SK-N-SH (cell line): Measurements from ENCODE around the gene CHCHD2. TPM values are rescaled to one million over a fixed set of nuclear protein-coding genes. Genes with fewer than 3 reads are reported as not detected.

Experiments
- CTCF ChIA-PET: fragments of 300-600, 350-600 bp; formaldehyde crosslinking; extraction: SDS; loops from one replicate; lab custom pipeline; 2021; lab: Yijun Ruan, JAX
- POLR2A ChIA-PET: fragments of 350-600 bp; sonication (Branson Sonifier 250); formaldehyde crosslinking; extraction: SDS; loops from one replicate; lab custom pipeline; 2020; ENCODE audit warnings: antibody characterized with exemption, inconsistent platforms; lab: Yijun Ruan, JAX
- DNase-seq: peaks from one replicate; pipeline ENCODE4 v3.0.0; 2012
- H2AFZ ChIP-seq: fragments of 200-600 bp; sonication (generic); 2 replicates; pipeline ENCODE4 v1.8.1; 2016; ENCODE audit warnings: antibody characterized with exemption, mild to moderate bottlenecking, low read depth
- H3F3A ChIP-seq: fragments of 200-600 bp; sonication (generic); replicated peaks from 2 replicates; pipeline ENCODE3; 2016; ENCODE audit warnings: antibody characterized with exemption, mild to moderate bottlenecking; ENCODE audit not compliant: insufficient read depth
- H3K27ac ChIP-seq, 2 experiments: fragments of 200-500 bp in 1 of 2; fragments of 200-600 bp in 1 of 2; sonication (Bioruptor generic) in 1 of 2; sonication (generic), shearing (Covaris generic) in 1 of 2; 2 replicates each; pipeline versions ENCODE4 v1.5.1 to v1.6.1; 2014 to 2016; ENCODE audit warnings: low read depth in 2 of 2, inconsistent platforms in 1 of 2, low read length in 1 of 2, mild to moderate bottlenecking in 1 of 2, mixed read lengths in 1 of 2
- H3K27me3 ChIP-seq: fragments of 200-600 bp; sonication (generic), shearing (Covaris generic); 2 replicates; pipeline ENCODE4 v1.6.1; 2016; ENCODE audit warnings: mixed run types; ENCODE audit not compliant: insufficient read depth
- H3K36me3 ChIP-seq, 2 experiments: fragments of 200-500 bp in 1 of 2; fragments of 200-600 bp in 1 of 2; sonication (Bioruptor generic) in 1 of 2; sonication (generic) in 1 of 2; replicated peaks in 1 of 2; 2 replicates each; pipeline versions ENCODE3 to v1.5.1; 2014 to 2016; ENCODE audit warnings: low read length in 1 of 2, mild to moderate bottlenecking in 1 of 2; ENCODE audit not compliant: insufficient read depth in 2 of 2, control insufficient read depth in 1 of 2
- H3K4me1 ChIP-seq, 2 experiments: fragments of 200-500 bp in 1 of 2; fragments of 200-600 bp in 1 of 2; sonication (Bioruptor generic) in 1 of 2; sonication (generic), shearing (Covaris generic) in 1 of 2; 2 replicates each; pipeline versions ENCODE4 v1.5.1 to v1.6.1; 2014 to 2016; ENCODE audit warnings: low read depth in 1 of 2, low read length in 1 of 2, mixed run types in 1 of 2; ENCODE audit not compliant: insufficient read depth in 2 of 2, control insufficient read depth in 1 of 2
- H3K4me2 ChIP-seq: fragments of 200-600 bp; sonication (generic), shearing (Covaris generic); 2 replicates; pipeline ENCODE4 v1.6.1; 2017; ENCODE audit warnings: mixed run types
- H3K4me3 ChIP-seq, 2 experiments: fragments of 200-500 bp in 1 of 2; fragments of 200-600 bp in 1 of 2; sonication (Bioruptor generic) in 1 of 2; sonication (generic), shearing (Covaris generic) in 1 of 2; 2 replicates each; pipeline versions ENCODE4 v1.5.1 to v1.8.1; 2014 to 2016; ENCODE audit warnings: low read depth in 2 of 2, inconsistent platforms in 1 of 2, low read length in 1 of 2, mild to moderate bottlenecking in 1 of 2, mixed read lengths in 1 of 2, moderate library complexity in 1 of 2
- H3K79me2 ChIP-seq: fragments of 200-600 bp; sonication (generic); 2 replicates; pipeline ENCODE4 v1.8.1; 2017; ENCODE audit warnings: mild to moderate bottlenecking; ENCODE audit not compliant: insufficient read depth
- H3K9ac ChIP-seq: fragments of 200-600 bp; sonication (generic); 2 replicates; pipeline ENCODE4 v1.6.1; 2017; ENCODE audit warnings: mixed run types
- H3K9me2 ChIP-seq: fragments of 200-600 bp; sonication (generic); 2 replicates; pipeline ENCODE4 v1.6.1; 2017; ENCODE audit warnings: mixed run types
- H3K9me3 ChIP-seq: fragments of 200-600 bp; sonication (generic); 2 replicates; pipeline ENCODE4 v1.6.1; 2017; ENCODE audit warnings: mixed run types, mild to moderate bottlenecking, moderate library complexity
- H4K20me1 ChIP-seq: fragments of 200-600 bp; sonication (generic); 2 replicates; pipeline ENCODE4 v1.6.1; 2017; ENCODE audit warnings: mild to moderate bottlenecking, mixed run types; ENCODE audit not compliant: insufficient read depth
- EP300 ChIP-seq, 2 experiments: IDR thresholded peaks; 2 replicates each; pipeline versions ENCODE4 v1.4.0 to v1.6.1; 2012; ENCODE audit warnings: borderline replicate concordance in 1 of 2, low read depth in 1 of 2, low read length in 1 of 2
- FOSL2 ChIP-seq: IDR thresholded peaks from 2 replicates; pipeline ENCODE4 v1.4.0; 2012; ENCODE audit warnings: low read depth, mild to moderate bottlenecking, moderate library complexity, borderline replicate concordance
- FOXM1 ChIP-seq: IDR thresholded peaks from 2 replicates; pipeline ENCODE4 v1.4.0; 2012; ENCODE audit warnings: low read depth, mild to moderate bottlenecking
- GATA2 ChIP-seq: sonication (generic); formaldehyde crosslinking; IDR thresholded peaks from 2 replicates; pipeline ENCODE4 v1.5.0; 2020; ENCODE audit warnings: mild to moderate bottlenecking, missing genetic modification reagents
- JUND ChIP-seq: IDR thresholded peaks from 2 replicates; pipeline ENCODE4 v1.4.0; 2012
- MEF2A ChIP-seq: IDR thresholded peaks from 2 replicates; pipeline ENCODE4 v1.4.0; 2012; ENCODE audit warnings: low read depth, borderline replicate concordance
- MXI1 ChIP-seq: IDR thresholded peaks from 2 replicates; pipeline ENCODE4 v1.6.1; 2012; ENCODE audit warnings: mild to moderate bottlenecking, low read depth, low read length, improper control_type of control experiment
- NRF1 ChIP-seq: IDR thresholded peaks from 2 replicates; pipeline ENCODE4 v1.6.1; 2012; ENCODE audit warnings: low read depth, mild to moderate bottlenecking, low read length
- RCOR1 ChIP-seq: fragments of 150-350 bp; IDR thresholded peaks from 2 replicates; pipeline ENCODE4 v1.6.1; 2017; ENCODE audit warnings: antibody characterized with exemption, low read length
- TAF1 ChIP-seq: IDR thresholded peaks from 2 replicates; pipeline ENCODE4 v1.6.1; 2012; ENCODE audit warnings: low read depth, mild to moderate bottlenecking, low read length, moderate library complexity, borderline replicate concordance
- TCF12 ChIP-seq: IDR thresholded peaks from 2 replicates; pipeline ENCODE4 v1.4.0; 2012
- WGBS: methylation state at CpG from one replicate; pipeline ENCODE4 v1.1.6; 2017; ENCODE audit warnings: low lambda C conversion rate; 5-methylcytosine and 5-hydroxymethylcytosine counted together
- polyA plus RNA-seq, 3 experiments: library from polyadenylated mRNA; depleted of rRNA; stranded (reverse); fragments of >200 nt; gene quantifications; 2 replicates each; pipeline ENCODE4 v1.2.3, GENCODE V29; 2012
- TF ChIP-seq, protein P1 (sequence below): IDR thresholded peaks from 2 replicates; pipeline ENCODE4; 2012

The CHCHD2 gene
- polyA plus RNA-seq, 1 of the 3 experiments (the other 2 are of a cell fraction): 500 TPM

DNA sequence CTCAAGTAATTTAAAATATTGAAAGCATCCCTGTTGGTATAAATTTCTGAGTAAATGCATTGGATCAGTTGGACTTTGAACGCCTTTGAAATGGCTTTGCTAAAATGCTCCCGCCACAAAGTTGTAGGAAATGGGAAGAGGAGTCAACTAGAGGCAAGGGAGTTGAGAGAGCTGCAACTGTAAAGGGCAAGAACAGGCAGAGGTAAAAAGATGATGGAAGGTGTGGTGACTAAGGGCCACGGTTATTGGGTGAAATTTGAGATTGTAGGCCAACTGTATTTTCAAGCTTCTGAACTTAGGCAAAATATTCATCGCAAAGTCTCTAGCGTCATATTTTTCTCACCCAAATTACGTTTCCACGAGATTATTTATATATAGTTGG, 42.8 kb downstream of the CHCHD2 start:
- ChIA-PET POLR2A (interaction anchor here (1.4 to 4.3 kb wide), 2 partner anchors 13 to 99 kb away, joined by 5 to 36 read pairs; partner anchors contain the start of genes CCT6A, NIPSNAP2 and PSPH), CTCF (interaction anchor here (0.5 to 3.2 kb wide), 8 partner anchors 9 to 1608 kb away, joined by 3 to 25 read pairs (median 6); partner anchors contain the start of genes CCT6A and PSPH)
- Histone ChIP-seq H3K4me1 (peaks cover 4 to 23% of the 10 kb centered on the region in 2 experiments; a peak in 3 of 4 replicates), H3K79me2 (peaks cover 52% of the 10 kb centered on the region), H3K9me3 (no peaks in the 10 kb centered on the region), H2AFZ (0 out of 2 replicates have a peak overlapping the region, but pooled peaks have one; percentile 69), H3F3A (peaks cover 55% of the 10 kb centered on the region), H3K9ac (no peak overlapping the region), H3K4me3 (no peak overlapping the region), H4K20me1 (peaks cover 11% of the 10 kb centered on the region), H3K27ac (peak overlapping the region; percentile 78 to 90), H3K4me2 (peak overlapping the region; percentile 92), H3K27me3 (no peaks in the 10 kb centered on the region), H3K36me3 (peaks cover 51 to 56% of the 10 kb centered on the region in 2 experiments), H3K9me2 (no peaks in the 10 kb centered on the region)
- 72% methylated on average over 7 of the region's 7 CpGs for WGBS
- TF ChIP-seq FOXM1 (no peak), GATA2 (CRISPR knock-in tag) (no peak)
- DNase-seq: no peak

DNA sequence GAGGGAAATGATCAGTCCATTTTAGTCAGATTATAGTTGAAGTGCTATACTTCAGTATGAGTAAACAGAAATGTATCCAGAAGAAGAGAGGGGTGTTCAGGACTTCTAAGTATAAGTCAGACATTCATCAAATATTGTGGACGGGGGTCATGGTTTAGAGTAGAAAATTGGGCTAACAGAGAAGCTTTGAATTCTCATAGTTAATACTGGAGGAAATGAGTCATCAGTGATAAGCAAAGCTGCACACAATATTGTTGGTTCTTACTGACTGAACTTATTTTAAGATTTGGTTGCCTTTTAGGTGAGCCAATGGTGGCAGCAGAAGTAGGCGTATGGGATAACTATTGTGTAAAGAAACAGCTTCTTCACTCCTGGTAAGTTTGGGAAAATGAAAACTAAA, 43.9 kb downstream of the CHCHD2 start:
- Histone ChIP-seq H3K4me1 (peaks cover 4 to 23% of the 10 kb centered on the region in 2 experiments; a peak in 3 of 4 replicates), H3K27ac (peak overlapping the region; percentile 18 to 78; a peak in 3 of 4 replicates), H3K4me3 (no peak overlapping the region; a peak in 1 of 4 replicates), H3K27me3 (no peaks in the 10 kb centered on the region), H3K4me2 (peak overlapping the region; percentile 5), H3K9me3 (no peaks in the 10 kb centered on the region), H2AFZ (no peak overlapping the region), H4K20me1 (peaks cover 11% of the 10 kb centered on the region), H3K9ac (no peak overlapping the region; the same call in 1 of the 2 replicates), H3K36me3 (peaks cover 60 to 61% of the 10 kb centered on the region in 2 experiments), H3K79me2 (peaks cover 59% of the 10 kb centered on the region), H3K9me2 (no peaks in the 10 kb centered on the region), H3F3A (peaks cover 65% of the 10 kb centered on the region)
- ChIA-PET CTCF (interaction anchor here (0.8 to 2.1 kb wide), 7 partner anchors 8 to 98 kb away, joined by 3 to 9 read pairs (median 6); partner anchors contain the start of genes CCT6A and PSPH), POLR2A (interaction anchor here (0.6 to 4.3 kb wide), 2 partner anchors 11 to 20 kb away, joined by 3 to 36 read pairs; partner anchors contain the start of genes CCT6A and PSPH)
- TF ChIP-seq MXI1: no peak
- TF ChIP-seq, protein P1, sequence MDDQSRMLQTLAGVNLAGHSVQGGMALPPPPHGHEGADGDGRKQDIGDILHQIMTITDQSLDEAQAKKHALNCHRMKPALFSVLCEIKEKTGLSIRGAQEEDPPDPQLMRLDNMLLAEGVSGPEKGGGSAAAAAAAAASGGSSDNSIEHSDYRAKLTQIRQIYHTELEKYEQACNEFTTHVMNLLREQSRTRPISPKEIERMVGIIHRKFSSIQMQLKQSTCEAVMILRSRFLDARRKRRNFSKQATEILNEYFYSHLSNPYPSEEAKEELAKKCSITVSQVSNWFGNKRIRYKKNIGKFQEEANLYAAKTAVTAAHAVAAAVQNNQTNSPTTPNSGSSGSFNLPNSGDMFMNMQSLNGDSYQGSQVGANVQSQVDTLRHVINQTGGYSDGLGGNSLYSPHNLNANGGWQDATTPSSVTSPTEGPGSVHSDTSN: peak; percentile 48
- TF ChIP-seq JUND: peak; percentile 74
- TF ChIP-seq FOSL2: peak; percentile 85
- TF ChIP-seq EP300 (IDR thresholded peaks at IDR 0.05; ENCODE audit: borderline replicate concordance in 1 of 2, low read depth in 1 of 2, low read length in 1 of 2): peak in 1 of 2 experiments; percentile 49; a peak in 1 of 4 replicates
- TF ChIP-seq TCF12: peak; percentile 36
- no peak for TF ChIP-seq RCOR1
- no peak for TF ChIP-seq NRF1
- DNase-seq: no peak
- 30% methylated on average over 2 of the region's 2 CpGs for WGBS

DNA sequence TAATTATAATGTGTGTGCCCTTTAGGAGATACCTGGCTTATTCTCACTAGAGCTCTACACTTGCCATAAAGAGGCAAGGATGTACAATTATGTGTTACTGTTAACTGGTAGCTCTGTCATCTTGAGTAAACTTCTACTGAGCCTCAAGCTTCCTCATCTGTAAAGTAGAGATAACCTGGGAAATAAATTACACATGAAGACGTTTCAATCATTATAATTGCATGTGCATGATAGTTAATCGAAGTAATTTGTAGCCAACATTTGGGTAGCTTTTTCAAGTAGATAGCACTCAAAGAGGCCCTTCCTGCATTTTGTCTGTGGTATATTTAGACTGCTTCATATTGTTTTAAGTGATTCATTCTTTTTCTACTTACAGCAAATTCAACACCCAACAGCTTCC, 52.3 kb downstream of the CHCHD2 start:
- ChIA-PET POLR2A (interaction anchor here (0.8 kb wide), 1 partner anchor 20 kb away, joined by 4 read pairs; no protein-coding TSS in a partner anchor), CTCF (interaction anchor here (0.8 to 2.6 kb wide), 4 partner anchors 9 to 90 kb away, joined by 4 to 10 read pairs (median 8); partner anchors contain the start of gene NIPSNAP2)
- H3K36me3 ChIP-seq: peaks cover 50 to 65% of the 10 kb centered on the region in 2 experiments
- peaks cover 17 to 33% of the 10 kb centered on the region in 2 experiments for H3K4me1 ChIP-seq
- H3K4me2 ChIP-seq: peak overlapping the region; percentile 91; the same call in 1 of the 2 replicates
- H3K9ac ChIP-seq: peak overlapping the region; percentile 93; the same call in 1 of the 2 replicates
- TF ChIP-seq TAF1 (no peak), NRF1 (no peak), MEF2A (no peak)
- peaks cover 54% of the 10 kb centered on the region for H3F3A ChIP-seq
- DNase-seq: no peak
- no peaks in the 10 kb centered on the region for H3K27me3 ChIP-seq
- peaks cover 16% of the 10 kb centered on the region for H4K20me1 ChIP-seq
- no peak overlapping the region for H2AFZ ChIP-seq
- H3K27ac ChIP-seq: no peak overlapping the region; a peak in 1 of 4 replicates
- H3K79me2 ChIP-seq: peaks cover 91% of the 10 kb centered on the region
- no peak overlapping the region for H3K4me3 ChIP-seq
- H3K9me2 ChIP-seq: no peaks in the 10 kb centered on the region
- WGBS: 60% methylated on average over 2 of the region's 2 CpGs
- H3K9me3 ChIP-seq: no peaks in the 10 kb centered on the region
